Loucy (cell line): ENCODE data around the gene PCA3.

Source experiments
- CTCF ChIP-seq: fragments of 200-600 bp; sonication (generic); conservative IDR thresholded peaks from 2 replicates; pipeline ENCODE4 v1.5.1; 2014; ENCODE audit warnings: mild to moderate bottlenecking, antibody characterized with exemption, low read length
- EZH2phosphoT487 ChIP-seq: fragments of 200-600 bp; IDR thresholded peaks from 2 replicates; pipeline ENCODE4 v1.6.1; 2018; ENCODE audit warnings: antibody characterized with exemption, mild to moderate bottlenecking, moderate library complexity, borderline replicate concordance

DNA sequence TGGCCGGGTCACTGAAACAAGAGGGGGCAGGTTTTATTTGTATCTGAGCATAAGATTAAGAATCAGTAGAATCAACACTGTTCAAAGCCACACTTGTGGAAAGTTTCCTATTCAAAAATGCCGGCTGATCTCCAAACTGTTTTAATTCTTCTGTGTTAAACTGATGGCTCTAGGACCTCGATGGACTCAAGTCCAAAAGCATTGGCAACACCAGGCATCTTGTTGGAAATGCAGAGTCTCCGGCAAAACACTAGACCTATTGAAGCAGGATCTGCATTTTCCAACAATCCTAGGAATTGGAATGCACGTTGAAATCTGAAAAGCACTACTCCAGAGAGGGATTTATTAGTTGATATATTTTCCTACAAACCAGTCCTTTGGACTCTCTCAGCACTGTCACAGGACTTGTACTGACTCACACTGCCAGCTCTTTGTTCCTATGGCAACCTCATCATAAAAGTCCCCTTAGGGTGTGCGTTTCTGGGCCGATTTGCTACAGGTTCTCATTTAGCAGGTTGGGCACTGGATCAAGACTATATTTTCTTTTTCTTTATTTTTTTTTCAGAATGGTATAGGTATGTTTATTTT lies 48.1 kb upstream of the PCA3 start:
- TF ChIP-seq CTCF: no peak
- no peak for TF ChIP-seq EZH2phosphoT487
